SK-N-SH treated with all-trans-retinoic acid at 6 μM for 48 hours (cell line): ENCODE data around the gene A3GALT2.

ENCODE experiments used
- OSR1 ChIP-seq: fragments of 250-450 bp; sonication (Bioruptor Pico); IDR thresholded peaks from 2 replicates; pipeline ENCODE4 v1.8.0; 2022; ENCODE audit warnings: moderate library complexity, mild to moderate bottlenecking, inconsistent platforms
- SNAI2 ChIP-seq: fragments of 250-450 bp; sonication (Bioruptor Pico); IDR thresholded peaks from 2 replicates; pipeline ENCODE4 v1.5.0; 2020; ENCODE audit warnings: mild to moderate bottlenecking, moderate library complexity
- ZNF565 ChIP-seq: fragments of 450-650 bp; formaldehyde crosslinking; conservative IDR thresholded peaks from 2 replicates; pipeline ENCODE4 v1.5.0; 2020; ENCODE audit warnings: low read depth, mild to moderate bottlenecking, moderate library complexity

- TF ChIP-seq ZNF565 (no peak), OSR1 (CRISPR knock-in tag) (no peak), SNAI2 (no peak)
Observed at GRCh38 chr1:33270808-33271465, 50.0 kb downstream of the A3GALT2 start.
